ENCODE measurements around the gene RTEL1. TPM values are rescaled to one million over a fixed set of nuclear protein-coding genes. Genes with fewer than 3 reads are reported as not detected.

The RTEL1 gene
- total and polyA plus RNA-seq, 9 of the 15 experiments (the other 6 are each of a cell fraction or from before 2014, with no cell fraction given): 0.36 to 61.0 (median 17.9) TPM

DNA sequence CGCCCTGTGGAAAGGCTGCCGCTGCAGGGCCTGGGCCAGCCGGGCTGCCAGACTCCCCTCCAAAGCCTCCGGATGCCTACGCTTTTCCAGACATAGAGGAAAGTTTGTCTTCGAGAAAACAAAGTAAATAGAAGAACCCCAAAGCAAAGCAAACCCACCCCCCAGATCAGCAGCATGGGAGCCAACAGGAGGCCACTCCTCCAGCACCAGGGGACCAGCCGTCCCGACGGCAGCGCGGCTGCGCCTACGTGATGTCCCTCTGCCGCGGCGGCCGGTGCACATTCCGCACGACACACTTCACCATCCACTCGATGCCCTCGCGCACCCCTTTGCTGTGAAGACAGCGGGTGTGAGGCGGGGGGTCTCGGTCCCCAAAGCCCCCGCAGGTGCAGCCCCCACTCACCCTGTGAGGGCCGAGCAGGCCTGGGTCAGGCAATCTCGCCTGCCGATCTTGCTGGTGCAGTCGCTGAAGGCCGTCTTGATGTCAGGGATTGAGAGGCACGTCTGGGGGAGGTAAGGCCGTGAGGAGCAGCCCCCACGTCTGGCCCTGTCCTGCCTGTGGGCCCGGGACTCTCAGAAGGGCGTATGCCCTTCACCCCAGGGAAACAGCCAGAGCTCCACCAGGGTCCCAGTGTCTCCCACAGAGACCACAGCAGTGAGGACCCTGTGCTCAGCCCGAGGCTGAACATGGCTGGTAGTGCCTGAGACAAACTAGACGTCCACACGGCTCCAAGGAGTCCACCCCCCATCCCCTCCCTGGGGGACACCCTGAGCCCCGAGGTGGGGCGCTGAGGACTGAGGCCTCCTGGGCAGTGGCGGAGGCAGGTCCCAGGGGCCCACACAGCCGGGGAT is 42.3 kb downstream of the RTEL1 start (continued):
- TF ChIP-seq TRIM25 (IDR thresholded peaks at IDR 0.05; ENCODE audit: borderline replicate concordance) (no peak), IRF2 (CRISPR knock-in tag; IDR thresholded peaks at IDR 0.05) (no peak), LEF1 (IDR thresholded peaks at IDR 0.05) (no peak)
- TF ChIP-seq, protein P1, sequence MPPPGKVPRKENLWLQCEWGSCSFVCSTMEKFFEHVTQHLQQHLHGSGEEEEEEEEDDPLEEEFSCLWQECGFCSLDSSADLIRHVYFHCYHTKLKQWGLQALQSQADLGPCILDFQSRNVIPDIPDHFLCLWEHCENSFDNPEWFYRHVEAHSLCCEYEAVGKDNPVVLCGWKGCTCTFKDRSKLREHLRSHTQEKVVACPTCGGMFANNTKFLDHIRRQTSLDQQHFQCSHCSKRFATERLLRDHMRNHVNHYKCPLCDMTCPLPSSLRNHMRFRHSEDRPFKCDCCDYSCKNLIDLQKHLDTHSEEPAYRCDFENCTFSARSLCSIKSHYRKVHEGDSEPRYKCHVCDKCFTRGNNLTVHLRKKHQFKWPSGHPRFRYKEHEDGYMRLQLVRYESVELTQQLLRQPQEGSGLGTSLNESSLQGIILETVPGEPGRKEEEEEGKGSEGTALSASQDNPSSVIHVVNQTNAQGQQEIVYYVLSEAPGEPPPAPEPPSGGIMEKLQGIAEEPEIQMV (tag; conservative IDR thresholded peaks at IDR 0.05; ENCODE audit: low read depth): no peak
- TF ChIP-seq, protein P2, sequence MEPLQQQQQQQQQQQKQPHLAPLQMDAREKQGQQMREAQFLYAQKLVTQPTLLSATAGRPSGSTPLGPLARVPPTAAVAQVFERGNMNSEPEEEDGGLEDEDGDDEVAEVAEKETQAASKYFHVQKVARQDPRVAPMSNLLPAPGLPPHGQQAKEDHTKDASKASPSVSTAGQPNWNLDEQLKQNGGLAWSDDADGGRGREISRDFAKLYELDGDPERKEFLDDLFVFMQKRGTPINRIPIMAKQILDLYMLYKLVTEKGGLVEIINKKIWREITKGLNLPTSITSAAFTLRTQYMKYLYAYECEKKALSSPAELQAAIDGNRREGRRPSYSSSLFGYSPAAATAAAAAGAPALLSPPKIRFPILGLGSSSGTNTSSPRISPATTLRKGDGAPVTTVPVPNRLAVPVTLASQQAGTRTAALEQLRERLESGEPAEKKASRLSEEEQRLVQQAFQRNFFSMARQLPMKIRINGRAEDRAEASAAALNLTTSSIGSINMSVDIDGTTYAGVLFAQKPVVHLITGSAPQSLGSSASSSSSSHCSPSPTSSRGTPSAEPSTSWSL (CRISPR knock-in tag; IDR thresholded peaks at IDR 0.05; ENCODE audit: borderline replicate concordance): no peak
